T-helper 17 cell (primary cell): ENCODE data around the gene FTO. TPM values are rescaled to one million over a fixed set of nuclear protein-coding genes. Genes with fewer than 3 reads are reported as not detected.

Experiments used
- ATAC-seq: fragments of 150-1000 bp; cut with Tn5 transposase; 2 replicates; pipeline ENCODE4 v1.10.0; 2021; ENCODE audit warnings: mild to moderate bottlenecking, moderate library complexity
- DNase-seq, 3 donors: peaks; one replicate each; pipeline versions ENCODE4 v3.0.0 to v3.0.0-alpha.2; 2020 to 2021
- H3K9me3 ChIP-seq: one replicate; pipeline ENCODE4 v1.7.0; 2013; ENCODE audit warnings: low read length, mild to moderate bottlenecking; ENCODE audit not compliant: control insufficient read depth, poor library complexity, severe bottlenecking
- H3K27ac Mint-ChIP-seq: one replicate; pipeline ENCODE4 v1.8.0; 2022; ENCODE audit warnings: mild to moderate bottlenecking, moderate library complexity, mixed read lengths
- H3K27me3 Mint-ChIP-seq: one replicate; pipeline ENCODE4 v1.8.0; 2022; ENCODE audit warnings: mixed read lengths
- H3K36me3 Mint-ChIP-seq: one replicate; pipeline ENCODE4 v1.8.0; 2022; ENCODE audit warnings: low read depth, mixed read lengths
- H3K4me1 Mint-ChIP-seq: one replicate; pipeline ENCODE4 v1.8.0; 2022; ENCODE audit warnings: mild to moderate bottlenecking, mixed read lengths
- H3K4me3 Mint-ChIP-seq: one replicate; pipeline ENCODE4 v1.8.0; 2022; ENCODE audit warnings: mild to moderate bottlenecking, moderate library complexity, mixed read lengths
- total RNA-seq, 4 donors: library from RNA in 2 of 4; stranded (reverse) in 2 of 4; gene quantifications; one replicate each; pipeline ENCODE4 v1.2.3 and lab custom pipeline; 2022 to 2026

FTO gene
- total RNA-seq, 2 donors from 2014 or later: 53.0 to 53.3 TPM

DNA sequence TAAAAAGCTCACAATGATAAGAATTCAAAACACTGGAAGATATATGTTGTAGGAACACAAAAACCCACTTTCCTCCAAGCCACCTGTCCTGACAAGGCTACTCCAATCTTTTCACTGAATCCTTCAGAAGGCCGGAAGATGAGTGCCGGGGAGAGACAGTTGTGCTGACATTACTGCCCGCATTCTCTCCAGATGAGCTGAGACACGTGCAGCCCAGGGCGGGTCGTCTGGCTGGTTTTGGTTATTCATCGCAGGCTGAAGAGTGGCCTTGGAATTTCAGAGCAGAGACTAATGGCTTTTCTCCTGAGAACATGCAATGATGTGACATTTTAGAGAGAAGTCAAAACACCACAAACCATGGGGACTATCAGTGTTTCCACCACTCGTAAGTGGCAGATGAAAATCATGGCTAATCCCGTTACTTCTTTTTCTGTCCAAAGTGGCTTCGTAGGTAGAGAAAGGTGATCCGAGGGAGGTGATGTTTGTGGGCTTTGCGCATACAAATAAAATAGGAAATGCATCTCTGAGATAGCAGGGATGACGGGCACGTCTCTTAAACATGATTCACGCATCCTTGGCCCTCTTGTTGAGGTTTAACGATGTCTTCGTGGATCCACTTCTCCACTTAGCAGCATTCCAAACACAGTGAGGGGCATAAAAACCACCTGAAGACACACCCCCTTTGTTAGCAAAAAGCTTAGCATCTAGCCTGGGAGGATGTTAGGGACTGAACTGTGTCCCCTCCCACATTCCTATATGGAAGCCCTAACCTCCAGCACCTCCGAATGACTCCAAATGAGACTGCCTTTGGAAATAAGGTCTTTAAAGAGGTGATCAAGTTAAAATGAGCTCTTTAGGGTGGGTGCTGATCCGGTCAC, 448.6 kb downstream of the FTO start:
- no peak for ATAC-seq
- peaks cover 16% of the 10 kb centered on the region for H3K27me3 Mint-ChIP-seq
- no peak overlapping the region for H3K4me3 Mint-ChIP-seq

GRCh38 chr16:54153240-54153934, 449.4 kb downstream of the FTO start:
- H3K9me3 ChIP-seq: no peaks in the 10 kb centered on the region
- Mint-ChIP-seq H3K27ac (no peak overlapping the region), H3K36me3 (no peaks in the 10 kb centered on the region), H3K4me1 (no peaks in the 10 kb centered on the region), H3K4me3 (no peak overlapping the region), H3K27me3 (peaks cover 16% of the 10 kb centered on the region)
- DNase-seq (no peak), ATAC-seq (no peak)

More for the DNA sequence above, 448.6 kb downstream of the FTO start:
- H3K36me3 Mint-ChIP-seq: no peaks in the 10 kb centered on the region
- no peak for DNase-seq
- H3K4me1 Mint-ChIP-seq: no peaks in the 10 kb centered on the region
- H3K27ac Mint-ChIP-seq: no peak overlapping the region
- no peaks in the 10 kb centered on the region for H3K9me3 ChIP-seq

- Mint-ChIP-seq H3K4me1 (no peaks in the 10 kb centered on the region), H3K4me3 (no peak overlapping the region), H3K36me3 (no peaks in the 10 kb centered on the region), H3K27me3 (peaks cover 5% of the 10 kb centered on the region), H3K27ac (no peak overlapping the region)
- ATAC-seq (no peak), DNase-seq (no peak)
- no peaks in the 10 kb centered on the region for H3K9me3 ChIP-seq
Observed at GRCh38 chr16:54156349-54156748, 452.4 kb downstream of the FTO start.

DNA sequence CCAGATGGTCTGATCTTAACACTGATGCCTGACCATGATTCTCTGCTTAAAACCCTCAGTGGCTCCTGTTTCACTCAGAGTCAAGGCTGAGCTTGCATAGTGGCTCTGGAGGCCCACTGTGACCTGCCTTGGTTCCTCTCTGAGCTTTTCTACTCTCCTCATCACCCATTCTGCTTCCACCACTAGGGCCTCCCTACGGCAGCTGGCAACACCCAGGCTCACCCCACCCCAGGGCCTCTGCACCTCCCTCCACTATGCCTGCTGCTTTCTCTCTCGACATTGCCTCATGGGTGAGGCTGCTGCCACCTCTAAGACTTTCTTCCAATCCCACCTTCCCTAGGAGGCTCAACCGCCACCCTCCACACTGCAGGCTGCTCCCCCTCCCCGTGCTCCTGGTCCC, 455.0 kb downstream of the FTO start:
- H3K27me3 Mint-ChIP-seq: peaks cover 5% of the 10 kb centered on the region
- no peak overlapping the region for H3K27ac Mint-ChIP-seq
- ATAC-seq (no peak), DNase-seq (no peak)
- H3K9me3 ChIP-seq: no peaks in the 10 kb centered on the region
- no peaks in the 10 kb centered on the region for H3K36me3 Mint-ChIP-seq
- no peaks in the 10 kb centered on the region for H3K4me1 Mint-ChIP-seq
- H3K4me3 Mint-ChIP-seq: no peak overlapping the region

- Mint-ChIP-seq H3K4me1 (no peaks in the 10 kb centered on the region), H3K36me3 (no peaks in the 10 kb centered on the region), H3K4me3 (no peak overlapping the region), H3K27ac (no peak overlapping the region), H3K27me3 (peaks cover 5% of the 10 kb centered on the region)
- H3K9me3 ChIP-seq: no peaks in the 10 kb centered on the region
- no peak for DNase-seq
- no peak for ATAC-seq
Observed at GRCh38 chr16:54159490-54160080, 455.6 kb downstream of the FTO start.

DNA sequence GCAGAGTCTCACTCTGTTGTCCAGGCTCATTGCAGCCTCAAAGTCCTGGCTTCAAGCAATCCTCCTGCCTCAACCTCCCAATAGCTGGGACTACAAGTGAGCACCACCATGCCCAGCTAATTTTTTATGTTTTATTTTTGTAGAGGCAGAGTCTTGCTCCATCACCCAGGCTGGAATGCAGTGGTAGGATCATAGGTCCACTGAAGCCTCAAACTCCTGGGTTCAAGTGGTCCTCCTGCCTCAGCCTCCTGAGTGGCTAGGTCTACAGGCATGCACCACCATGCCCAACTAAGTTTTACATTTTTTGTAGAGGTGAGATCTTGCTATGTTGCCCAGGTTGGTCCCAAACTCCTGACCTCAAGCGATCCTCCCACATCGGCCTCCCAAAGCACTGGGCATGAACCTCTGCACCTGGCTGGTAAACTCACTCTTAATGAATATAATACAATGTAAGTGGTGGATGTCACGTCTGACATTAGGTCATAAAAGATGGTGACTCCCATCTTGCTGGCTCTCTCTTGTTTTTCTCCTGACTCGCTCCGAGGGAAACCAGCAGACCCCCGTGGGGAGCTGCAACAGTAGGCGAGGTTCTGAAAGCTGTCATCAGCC, 456.4 kb downstream of the FTO start:
- H3K27ac Mint-ChIP-seq: no peak overlapping the region
- H3K4me1 Mint-ChIP-seq: no peaks in the 10 kb centered on the region
- H3K27me3 Mint-ChIP-seq: no peaks in the 10 kb centered on the region
- DNase-seq (no peak), ATAC-seq (no peak)
- H3K9me3 ChIP-seq: no peaks in the 10 kb centered on the region
- H3K36me3 Mint-ChIP-seq: no peaks in the 10 kb centered on the region
- no peak overlapping the region for H3K4me3 Mint-ChIP-seq

DNA sequence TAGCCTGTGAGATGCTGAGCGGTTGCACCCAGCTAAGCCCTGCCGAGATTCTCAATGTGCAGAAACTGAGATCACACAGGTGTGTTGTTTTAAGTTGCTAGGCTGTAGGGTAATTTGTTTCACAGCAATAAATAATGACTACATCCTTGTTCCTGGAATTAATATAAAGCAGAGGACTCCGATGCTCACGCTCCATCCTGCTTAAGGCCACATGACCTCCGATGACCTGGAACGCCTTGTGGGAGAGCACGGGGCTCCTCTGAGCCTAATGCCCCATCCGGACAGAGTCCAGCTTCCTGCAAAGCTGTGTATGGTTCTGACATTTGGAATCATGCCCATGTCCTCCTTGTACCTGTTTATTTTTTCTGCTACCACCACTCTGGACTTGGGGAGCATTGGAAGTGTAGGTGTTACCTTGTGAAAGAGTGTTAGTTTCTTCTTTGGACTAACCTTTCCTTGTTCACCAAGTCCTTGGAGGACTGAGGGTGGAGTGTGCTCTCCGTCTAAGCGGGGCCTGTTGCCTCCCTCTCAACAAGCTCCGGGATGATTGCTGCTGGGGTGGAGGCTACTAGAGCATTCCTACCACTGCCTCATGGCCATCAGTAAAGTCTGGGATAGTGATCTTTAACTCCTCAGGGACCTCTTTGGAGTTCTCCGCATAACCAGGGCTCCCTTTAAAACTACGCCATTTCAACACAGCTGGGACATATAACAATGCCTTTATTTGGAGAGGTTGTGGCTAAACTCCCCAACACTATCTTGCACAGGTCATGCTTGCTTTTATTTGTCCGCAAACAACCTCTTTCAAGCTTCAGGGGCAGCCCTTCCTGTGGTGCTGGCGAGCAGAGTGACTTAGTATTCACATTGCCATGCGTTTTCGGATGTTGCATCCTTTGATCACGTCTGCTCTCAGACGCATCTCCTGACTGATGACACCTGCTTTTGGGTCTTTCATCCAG, 457.3 kb downstream of the FTO start:
- H3K27me3 Mint-ChIP-seq: no peaks in the 10 kb centered on the region
- H3K9me3 ChIP-seq: no peaks in the 10 kb centered on the region
- DNase-seq (no peak), ATAC-seq (no peak)
- H3K36me3 Mint-ChIP-seq: no peaks in the 10 kb centered on the region
- no peak overlapping the region for H3K27ac Mint-ChIP-seq
- no peak overlapping the region for H3K4me3 Mint-ChIP-seq
- H3K4me1 Mint-ChIP-seq: no peaks in the 10 kb centered on the region

GRCh38 chr16:54163197-54163843, 459.4 kb downstream of the FTO start:
- ATAC-seq (no peak), DNase-seq (no peak)
- H3K27me3 Mint-ChIP-seq: no peaks in the 10 kb centered on the region
- no peak overlapping the region for H3K4me3 Mint-ChIP-seq
- H3K4me1 Mint-ChIP-seq: no peaks in the 10 kb centered on the region
- H3K9me3 ChIP-seq: no peaks in the 10 kb centered on the region
- H3K27ac Mint-ChIP-seq: no peak overlapping the region
- no peaks in the 10 kb centered on the region for H3K36me3 Mint-ChIP-seq

- H3K9me3 ChIP-seq: no peaks in the 10 kb centered on the region
- Mint-ChIP-seq H3K4me3 (no peak overlapping the region), H3K36me3 (no peaks in the 10 kb centered on the region), H3K4me1 (no peaks in the 10 kb centered on the region), H3K27ac (no peak overlapping the region), H3K27me3 (no peaks in the 10 kb centered on the region)
- DNase-seq (no peak), ATAC-seq (no peak)
Observed at GRCh38 chr16:54164789-54165173, 460.8 kb downstream of the FTO start.

DNA sequence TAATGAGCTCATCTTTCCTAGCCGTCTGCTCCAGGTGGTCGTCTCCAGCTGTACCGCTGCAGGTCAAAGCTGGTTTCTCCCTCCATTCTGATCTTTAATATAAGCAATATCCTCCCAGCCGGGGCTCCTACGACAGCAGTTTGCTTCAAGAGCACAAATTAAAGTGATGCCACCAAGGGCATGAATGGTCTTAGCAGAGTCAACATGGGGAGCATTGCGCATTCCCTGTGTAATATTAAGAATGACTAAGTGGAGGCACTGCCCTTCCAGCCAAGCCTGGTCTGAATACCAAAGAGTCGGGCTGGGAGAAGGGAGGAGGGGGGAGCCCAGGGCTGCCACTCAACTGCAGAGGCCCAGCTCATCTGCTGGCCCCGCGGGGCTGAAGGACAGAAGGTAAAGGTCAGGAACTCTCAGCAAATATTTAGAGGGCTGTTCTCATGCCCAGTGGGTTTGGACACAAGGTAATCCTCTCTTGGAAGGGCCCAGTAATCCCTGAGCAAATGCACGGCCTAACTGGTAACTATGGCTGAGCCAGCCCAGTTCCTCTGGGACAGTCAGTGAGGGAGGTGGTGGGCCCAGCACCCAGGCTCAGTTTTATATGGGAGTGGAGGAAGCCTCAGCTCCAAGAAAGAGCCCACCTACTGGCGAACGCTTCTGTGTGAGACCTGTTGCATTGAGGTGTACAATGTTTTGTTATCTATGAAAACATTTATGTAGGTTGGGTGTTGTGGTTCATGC, 461.4 kb downstream of the FTO start:
- no peak overlapping the region for H3K4me3 Mint-ChIP-seq
- DNase-seq (no peak), ATAC-seq (no peak)
- H3K27me3 Mint-ChIP-seq: no peaks in the 10 kb centered on the region
- H3K36me3 Mint-ChIP-seq: no peaks in the 10 kb centered on the region
- H3K9me3 ChIP-seq: no peaks in the 10 kb centered on the region
- H3K27ac Mint-ChIP-seq: no peak overlapping the region
- H3K4me1 Mint-ChIP-seq: no peaks in the 10 kb centered on the region

- Mint-ChIP-seq H3K27me3 (no peaks in the 10 kb centered on the region), H3K27ac (no peak overlapping the region), H3K4me3 (no peak overlapping the region), H3K4me1 (no peaks in the 10 kb centered on the region), H3K36me3 (no peaks in the 10 kb centered on the region)
- ATAC-seq (no peak), DNase-seq (no peak)
- H3K9me3 ChIP-seq: no peaks in the 10 kb centered on the region
Observed at GRCh38 chr16:54165912-54166865, 462.2 kb downstream of the FTO start.
